Esophagus muscularis mucosa (tissue), 4 donors: Measurements from ENCODE around the gene PANX3.

Experiments
- EP300 ChIP-seq: sonication (generic); formaldehyde crosslinking; IDR thresholded peaks from one replicate; pipeline ENCODE4 v1.6.1; 2017; ENCODE audit warnings: antibody characterized with exemption
- POLR2A ChIP-seq: fragments of 450-650 bp; IDR thresholded peaks from one replicate; pipeline ENCODE4 v1.6.1; 2017; ENCODE audit warnings: antibody characterized with exemption, moderate library complexity, mild to moderate bottlenecking, low read depth
- POLR2AphosphoS5 ChIP-seq, 2 donors: sonication (generic); formaldehyde crosslinking; IDR thresholded peaks; one replicate each; pipeline ENCODE4 v1.6.1; 2017; ENCODE audit warnings: antibody characterized with exemption in 2 of 2
- TF ChIP-seq, protein P1 (sequence below), 3 experiments: fragments of 200-600 bp in 2 of 3; fragments of 450-650 bp in 1 of 3; sonication (generic) in 2 of 3; IDR thresholded peaks; one replicate each; pipeline ENCODE4 v1.5.1; 2017 to 2019; ENCODE audit warnings: antibody characterized with exemption in 3 of 3, mild to moderate bottlenecking in 2 of 3, moderate library complexity in 1 of 3

- TF ChIP-seq, protein P1, sequence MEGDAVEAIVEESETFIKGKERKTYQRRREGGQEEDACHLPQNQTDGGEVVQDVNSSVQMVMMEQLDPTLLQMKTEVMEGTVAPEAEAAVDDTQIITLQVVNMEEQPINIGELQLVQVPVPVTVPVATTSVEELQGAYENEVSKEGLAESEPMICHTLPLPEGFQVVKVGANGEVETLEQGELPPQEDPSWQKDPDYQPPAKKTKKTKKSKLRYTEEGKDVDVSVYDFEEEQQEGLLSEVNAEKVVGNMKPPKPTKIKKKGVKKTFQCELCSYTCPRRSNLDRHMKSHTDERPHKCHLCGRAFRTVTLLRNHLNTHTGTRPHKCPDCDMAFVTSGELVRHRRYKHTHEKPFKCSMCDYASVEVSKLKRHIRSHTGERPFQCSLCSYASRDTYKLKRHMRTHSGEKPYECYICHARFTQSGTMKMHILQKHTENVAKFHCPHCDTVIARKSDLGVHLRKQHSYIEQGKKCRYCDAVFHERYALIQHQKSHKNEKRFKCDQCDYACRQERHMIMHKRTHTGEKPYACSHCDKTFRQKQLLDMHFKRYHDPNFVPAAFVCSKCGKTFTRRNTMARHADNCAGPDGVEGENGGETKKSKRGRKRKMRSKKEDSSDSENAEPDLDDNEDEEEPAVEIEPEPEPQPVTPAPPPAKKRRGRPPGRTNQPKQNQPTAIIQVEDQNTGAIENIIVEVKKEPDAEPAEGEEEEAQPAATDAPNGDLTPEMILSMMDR (IDR thresholded peaks at IDR 0.05) = no peak
- TF ChIP-seq EP300 = no peak
- TF ChIP-seq POLR2A = no peak
- no peak for TF ChIP-seq POLR2AphosphoS5 (IDR thresholded peaks at IDR 0.05)
These were observed at the start of gene PANX3 for GRCh38 chr11:124611064-124611463.
